ENCODE results near the gene AMOT. TPM values are rescaled to one million over a fixed set of nuclear protein-coding genes. Genes with fewer than 3 reads are reported as not detected.

Gene AMOT, protein sequence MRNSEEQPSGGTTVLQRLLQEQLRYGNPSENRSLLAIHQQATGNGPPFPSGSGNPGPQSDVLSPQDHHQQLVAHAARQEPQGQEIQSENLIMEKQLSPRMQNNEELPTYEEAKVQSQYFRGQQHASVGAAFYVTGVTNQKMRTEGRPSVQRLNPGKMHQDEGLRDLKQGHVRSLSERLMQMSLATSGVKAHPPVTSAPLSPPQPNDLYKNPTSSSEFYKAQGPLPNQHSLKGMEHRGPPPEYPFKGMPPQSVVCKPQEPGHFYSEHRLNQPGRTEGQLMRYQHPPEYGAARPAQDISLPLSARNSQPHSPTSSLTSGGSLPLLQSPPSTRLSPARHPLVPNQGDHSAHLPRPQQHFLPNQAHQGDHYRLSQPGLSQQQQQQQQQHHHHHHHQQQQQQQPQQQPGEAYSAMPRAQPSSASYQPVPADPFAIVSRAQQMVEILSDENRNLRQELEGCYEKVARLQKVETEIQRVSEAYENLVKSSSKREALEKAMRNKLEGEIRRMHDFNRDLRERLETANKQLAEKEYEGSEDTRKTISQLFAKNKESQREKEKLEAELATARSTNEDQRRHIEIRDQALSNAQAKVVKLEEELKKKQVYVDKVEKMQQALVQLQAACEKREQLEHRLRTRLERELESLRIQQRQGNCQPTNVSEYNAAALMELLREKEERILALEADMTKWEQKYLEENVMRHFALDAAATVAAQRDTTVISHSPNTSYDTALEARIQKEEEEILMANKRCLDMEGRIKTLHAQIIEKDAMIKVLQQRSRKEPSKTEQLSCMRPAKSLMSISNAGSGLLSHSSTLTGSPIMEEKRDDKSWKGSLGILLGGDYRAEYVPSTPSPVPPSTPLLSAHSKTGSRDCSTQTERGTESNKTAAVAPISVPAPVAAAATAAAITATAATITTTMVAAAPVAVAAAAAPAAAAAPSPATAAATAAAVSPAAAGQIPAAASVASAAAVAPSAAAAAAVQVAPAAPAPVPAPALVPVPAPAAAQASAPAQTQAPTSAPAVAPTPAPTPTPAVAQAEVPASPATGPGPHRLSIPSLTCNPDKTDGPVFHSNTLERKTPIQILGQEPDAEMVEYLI
- total RNA-seq (1 to 10 TPM; 1.4 to 2.7 TPM), total RNA-seq (3.6 to 5.9 reads per million in 2 donors)

GRCh38 chrX:112840382-112841113, at the start of gene AMOT:
TSS of gene AMOT (minus strand) at chrX:112840831. CDS start at chrX:112823126, 17,705 bp downstream.
- peak within 1 kb of the TSS; percentile 75 for H3K27ac Mint-ChIP-seq
- no peaks in the 10 kb centered on the region for H3K27me3 Mint-ChIP-seq
- DNase-seq: peak; percentile 17 to 67 (median 58)
- H3K4me3 Mint-ChIP-seq: peak within 1 kb of the TSS; percentile 95
- peaks cover 4% of the 10 kb centered on the region for H3K4me1 Mint-ChIP-seq
- H3K36me3 Mint-ChIP-seq (ENCODE audit: low read depth): no peaks in the 10 kb centered on the region
- H3K9me3 ChIP-seq (ENCODE audit: control insufficient read depth, low read length, poor library complexity, severe bottlenecking): no peaks in the 10 kb centered on the region
- peak; percentile 65 for ATAC-seq

DNA sequence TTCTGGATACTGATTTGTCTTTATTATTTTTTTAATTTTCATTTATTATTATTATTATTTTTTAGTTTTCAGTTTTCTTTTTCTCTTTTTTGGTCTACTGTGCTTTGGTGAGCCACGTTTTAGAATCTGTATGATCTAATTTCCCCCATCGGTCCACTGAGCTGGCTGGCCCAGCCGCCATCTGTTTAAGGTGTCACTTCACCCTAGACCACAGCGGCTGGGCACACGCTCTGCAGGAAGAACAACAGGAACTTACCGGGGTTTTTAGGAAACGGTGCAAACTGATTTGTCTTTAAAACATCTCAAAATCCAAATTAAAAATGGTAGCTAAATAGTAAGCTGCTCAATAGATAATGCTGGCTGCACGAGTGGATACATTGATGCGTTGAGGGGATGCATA, 48.8 kb upstream of the AMOT start:
- Mint-ChIP-seq H3K27me3 (no peaks in the 10 kb centered on the region), H3K27ac (no peak overlapping the region), H3K4me1 (peaks cover 4% of the 10 kb centered on the region), H3K4me3 (no peak overlapping the region), H3K36me3 (ENCODE audit: low read depth) (peaks cover 2% of the 10 kb centered on the region)
- no peaks in the 10 kb centered on the region for H3K9me3 ChIP-seq (ENCODE audit: control insufficient read depth, low read length, poor library complexity, severe bottlenecking)
- no peak for ATAC-seq
- no peak for DNase-seq

DNA sequence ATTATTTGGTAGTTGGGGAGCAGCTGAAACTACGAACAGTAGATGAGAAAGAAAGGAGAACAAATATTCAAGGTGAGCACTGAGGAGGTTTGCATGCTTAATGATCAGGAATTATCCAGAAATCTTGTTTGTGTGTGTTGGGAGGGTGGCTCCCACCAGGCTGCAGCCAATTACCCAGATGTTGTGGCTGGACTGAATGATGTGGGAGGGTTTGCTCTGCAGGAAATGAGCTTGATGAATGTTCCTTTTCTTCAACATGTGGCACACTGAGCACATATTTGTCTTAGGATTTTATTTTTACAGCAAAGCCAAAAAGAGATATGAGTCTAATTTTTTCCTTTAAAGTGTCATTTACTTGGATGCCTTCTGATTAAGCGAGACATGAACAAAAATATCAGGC, 48.3 kb upstream of the AMOT start:
- peaks cover 2% of the 10 kb centered on the region for H3K36me3 Mint-ChIP-seq (ENCODE audit: low read depth)
- DNase-seq (no peak), ATAC-seq (no peak)
- no peaks in the 10 kb centered on the region for H3K27me3 Mint-ChIP-seq
- H3K4me1 Mint-ChIP-seq: peaks cover 4% of the 10 kb centered on the region
- no peak overlapping the region for H3K4me3 Mint-ChIP-seq
- H3K27ac Mint-ChIP-seq: no peak overlapping the region
- no peaks in the 10 kb centered on the region for H3K9me3 ChIP-seq (ENCODE audit: control insufficient read depth, low read length, poor library complexity, severe bottlenecking)

- Mint-ChIP-seq H3K27me3 (no peaks in the 10 kb centered on the region), H3K36me3 (ENCODE audit: low read depth) (no peaks in the 10 kb centered on the region), H3K4me1 (no peaks in the 10 kb centered on the region), H3K4me3 (no peak overlapping the region), H3K27ac (no peak overlapping the region)
- ATAC-seq (no peak), DNase-seq (no peak)
- H3K9me3 ChIP-seq (ENCODE audit: control insufficient read depth, low read length, poor library complexity, severe bottlenecking): no peaks in the 10 kb centered on the region
Measured at GRCh38 chrX:112877771-112878173, 37.1 kb upstream of the AMOT start.

- ATAC-seq: no peak
- no peak overlapping the region for H3K27ac Mint-ChIP-seq
Measured at GRCh38 chrX:112874614-112875013, 34.0 kb upstream of the AMOT start.

GRCh38 chrX:112874175-112874574, 33.5 kb upstream of the AMOT start:
- Mint-ChIP-seq H3K4me1 (no peaks in the 10 kb centered on the region), H3K36me3 (ENCODE audit: low read depth) (no peaks in the 10 kb centered on the region), H3K4me3 (no peak overlapping the region), H3K27ac (no peak overlapping the region), H3K27me3 (no peaks in the 10 kb centered on the region)
- no peak for DNase-seq
- ATAC-seq: no peak
- H3K9me3 ChIP-seq (ENCODE audit: control insufficient read depth, low read length, poor library complexity, severe bottlenecking): no peaks in the 10 kb centered on the region

More at GRCh38 chrX:112874614-112875013, 34.0 kb upstream of the AMOT start:
- H3K9me3 ChIP-seq (ENCODE audit: control insufficient read depth, low read length, poor library complexity, severe bottlenecking): no peaks in the 10 kb centered on the region
- H3K27me3 Mint-ChIP-seq: no peaks in the 10 kb centered on the region
- no peaks in the 10 kb centered on the region for H3K36me3 Mint-ChIP-seq (ENCODE audit: low read depth)
- no peaks in the 10 kb centered on the region for H3K4me1 Mint-ChIP-seq
- no peak for DNase-seq
- H3K4me3 Mint-ChIP-seq: no peak overlapping the region

- Mint-ChIP-seq H3K27ac (no peak overlapping the region), H3K27me3 (peaks cover 6% of the 10 kb centered on the region), H3K4me3 (no peak overlapping the region), H3K4me1 (no peaks in the 10 kb centered on the region), H3K36me3 (ENCODE audit: low read depth) (no peaks in the 10 kb centered on the region)
- ATAC-seq: no peak
- no peaks in the 10 kb centered on the region for H3K9me3 ChIP-seq (ENCODE audit: control insufficient read depth, low read length, poor library complexity, severe bottlenecking)
- DNase-seq: no peak
Measured at GRCh38 chrX:112868586-112868985, 28.0 kb upstream of the AMOT start.

- DNase-seq (no peak), ATAC-seq (no peak)
- Mint-ChIP-seq H3K27ac (no peak overlapping the region), H3K27me3 (peaks cover 6% of the 10 kb centered on the region), H3K4me1 (no peaks in the 10 kb centered on the region), H3K4me3 (peak overlapping the region; percentile 37), H3K36me3 (ENCODE audit: low read depth) (no peaks in the 10 kb centered on the region)
- H3K9me3 ChIP-seq (ENCODE audit: control insufficient read depth, low read length, poor library complexity, severe bottlenecking): no peaks in the 10 kb centered on the region
Measured at GRCh38 chrX:112867570-112867969, 26.9 kb upstream of the AMOT start.

- no peak overlapping the region for H3K4me3 Mint-ChIP-seq
- no peaks in the 10 kb centered on the region for H3K9me3 ChIP-seq (ENCODE audit: control insufficient read depth, low read length, poor library complexity, severe bottlenecking)
- ATAC-seq (no peak), DNase-seq (no peak)
- no peaks in the 10 kb centered on the region for H3K4me1 Mint-ChIP-seq
- H3K36me3 Mint-ChIP-seq (ENCODE audit: low read depth): no peaks in the 10 kb centered on the region
- H3K27me3 Mint-ChIP-seq: peaks cover 6% of the 10 kb centered on the region
- H3K27ac Mint-ChIP-seq: no peak overlapping the region
Measured at GRCh38 chrX:112866175-112866574, 25.5 kb upstream of the AMOT start.

DNA sequence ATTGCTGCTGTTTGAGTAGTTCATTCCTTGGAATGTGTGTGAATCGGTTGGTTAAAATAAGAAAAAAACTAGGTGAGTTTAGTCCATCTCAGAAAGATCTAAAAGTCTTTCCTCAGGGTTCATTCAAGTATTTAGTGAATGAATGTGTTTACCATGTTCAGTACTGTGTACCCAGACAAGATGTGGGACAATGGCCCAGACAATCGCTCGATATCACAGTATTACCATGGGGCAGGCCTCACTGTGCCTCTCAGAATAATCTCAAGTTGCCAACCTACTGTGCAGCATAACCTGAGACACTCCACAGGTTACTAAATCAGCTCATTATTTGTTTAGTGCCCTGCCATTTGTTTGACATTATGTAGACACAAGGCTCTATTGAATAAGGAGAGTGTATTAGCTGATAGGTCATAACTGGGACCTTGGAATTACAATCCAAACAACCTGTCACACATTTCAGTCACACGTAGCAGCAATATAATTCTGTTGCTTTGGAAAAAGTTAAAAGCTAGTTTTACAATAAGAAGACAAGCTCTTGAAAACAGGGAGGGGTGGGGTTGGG, 24.9 kb upstream of the AMOT start:
- ATAC-seq: no peak
- H3K36me3 Mint-ChIP-seq (ENCODE audit: low read depth): no peaks in the 10 kb centered on the region

DNA sequence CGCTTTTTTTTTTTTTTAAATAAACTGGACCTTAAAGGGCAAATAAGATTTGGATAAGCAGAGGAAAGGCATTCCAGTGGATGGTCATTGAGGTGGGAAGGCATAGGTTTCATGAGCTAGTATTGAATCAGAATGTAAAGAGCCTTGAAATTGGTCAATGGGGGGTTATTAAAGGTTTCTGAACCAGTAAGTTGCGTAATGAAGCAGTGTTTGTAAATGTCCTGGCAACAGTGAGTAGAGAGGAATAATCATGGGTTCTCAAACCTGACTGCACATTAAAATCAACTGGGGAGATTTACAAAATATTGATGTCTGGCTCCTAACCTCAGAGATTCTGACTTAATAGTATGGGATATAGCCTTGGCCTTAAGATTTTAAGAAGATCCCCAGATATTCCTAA, 23.2 kb upstream of the AMOT start:
- Mint-ChIP-seq H3K4me3 (no peak overlapping the region), H3K4me1 (no peaks in the 10 kb centered on the region), H3K27ac (no peak overlapping the region), H3K27me3 (peaks cover 6% of the 10 kb centered on the region), H3K36me3 (ENCODE audit: low read depth) (no peaks in the 10 kb centered on the region)
- H3K9me3 ChIP-seq (ENCODE audit: control insufficient read depth, low read length, poor library complexity, severe bottlenecking): no peaks in the 10 kb centered on the region
- ATAC-seq (no peak), DNase-seq (no peak)

More for the DNA sequence above, 24.9 kb upstream of the AMOT start:
- Mint-ChIP-seq H3K4me3 (no peak overlapping the region), H3K4me1 (no peaks in the 10 kb centered on the region), H3K27ac (no peak overlapping the region), H3K27me3 (peaks cover 6% of the 10 kb centered on the region)
- no peak for DNase-seq
- no peaks in the 10 kb centered on the region for H3K9me3 ChIP-seq (ENCODE audit: control insufficient read depth, low read length, poor library complexity, severe bottlenecking)

DNA sequence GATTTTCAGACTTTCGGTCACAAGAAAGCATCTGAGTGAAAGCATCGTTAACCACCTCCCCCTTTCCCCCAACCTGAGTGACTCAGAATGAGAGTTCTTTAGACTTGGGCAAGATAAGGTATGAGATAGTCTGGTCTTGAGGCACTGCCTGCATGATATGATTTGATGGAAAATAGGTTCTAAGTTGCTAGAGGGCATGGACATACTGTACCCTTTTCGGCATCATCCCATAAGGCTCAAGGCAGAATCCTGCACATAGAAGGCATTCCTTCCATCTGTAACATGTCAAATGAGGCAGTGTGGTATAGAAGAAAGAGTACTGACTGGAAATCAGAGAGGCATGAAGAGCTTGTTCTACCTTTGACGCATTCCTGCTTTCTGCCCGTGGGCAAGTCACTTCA, 16.8 kb upstream of the AMOT start:
- no peak for ATAC-seq
- Mint-ChIP-seq H3K27me3 (peaks cover 10% of the 10 kb centered on the region), H3K4me3 (no peak overlapping the region), H3K36me3 (ENCODE audit: low read depth) (no peaks in the 10 kb centered on the region), H3K27ac (no peak overlapping the region), H3K4me1 (peaks cover 2% of the 10 kb centered on the region)
- DNase-seq: no peak
- no peaks in the 10 kb centered on the region for H3K9me3 ChIP-seq (ENCODE audit: control insufficient read depth, low read length, poor library complexity, severe bottlenecking)
